Activated naive CD8-positive, alpha-beta T cell treated with anti-CD3 and anti-CD28 coated beads, Interleukin-2, amount 10 ng/mL, durations not matched to agents 7 days and 5 days (primary cell): Measurements from ENCODE around the gene PPP6R2. TPM values are rescaled to one million over a fixed set of nuclear protein-coding genes. Genes with fewer than 3 reads are reported as not detected.

Source experiments
- ATAC-seq: fragments of 150-1000 bp; cut with Tn5 transposase; one replicate; pipeline ENCODE4 v1.10.0; 2021; ENCODE audit warnings: low read depth, moderate library complexity
- POLR2A ChIA-PET: fragments of 350-600 bp; sonication (Branson Sonifier 250); formaldehyde crosslinking; loops from one replicate; lab custom pipeline; 2021; ENCODE audit warnings: antibody characterized with exemption; lab: Charles Lee
- DNase-seq: peaks from one replicate; pipeline ENCODE4 v3.0.0; 2021
- H3K27ac Mint-ChIP-seq: one replicate; pipeline ENCODE4 v1.8.0; 2022; ENCODE audit warnings: mild to moderate bottlenecking, mixed read lengths
- H3K27me3 Mint-ChIP-seq: one replicate; pipeline ENCODE4 v1.8.0; 2022; ENCODE audit warnings: mild to moderate bottlenecking, moderate library complexity, mixed read lengths
- H3K36me3 Mint-ChIP-seq: one replicate; pipeline ENCODE4 v1.8.0; 2021; ENCODE audit warnings: mild to moderate bottlenecking, mixed read lengths
- H3K4me1 Mint-ChIP-seq: one replicate; pipeline ENCODE4 v1.8.0; 2021; ENCODE audit warnings: mixed read lengths
- H3K4me3 Mint-ChIP-seq: one replicate; pipeline ENCODE4 v1.8.0; 2022; ENCODE audit warnings: mild to moderate bottlenecking, moderate library complexity, mixed read lengths
- H3K9me3 Mint-ChIP-seq: one replicate; pipeline ENCODE4 v1.8.0; 2021; ENCODE audit warnings: mixed read lengths
- total RNA-seq, 2 experiments: library from RNA; stranded (reverse); gene quantifications; one replicate each; pipeline ENCODE4 v1.2.3, GENCODE V29; 2021

The PPP6R2 gene
- total RNA-seq, 2 experiments from 2014 or later: 81.6 to 86.8 TPM

- DNase-seq (no peak), ATAC-seq (no peak)
- peaks cover 11% of the 10 kb centered on the region for H3K4me1 Mint-ChIP-seq
- POLR2A ChIA-PET: interaction anchor here (0.9 kb wide), 1 partner anchor 17 kb away, joined by 3 read pairs; no protein-coding TSS in a partner anchor
- H3K36me3 Mint-ChIP-seq: no peaks in the 10 kb centered on the region
- no peaks in the 10 kb centered on the region for H3K9me3 Mint-ChIP-seq
- no peaks in the 10 kb centered on the region for H3K27me3 Mint-ChIP-seq
- no peak within 1 kb of the TSS for H3K4me3 Mint-ChIP-seq
- H3K27ac Mint-ChIP-seq: no peak within 1 kb of the TSS
These were observed 143.6 kb downstream of the PPP6R2 start, which contains the start of gene MIOX for GRCh38 chr22:50486561-50487289. TSS of gene MIOX (plus strand) at chr22:50486859. CDS start at chr22:50486898, 39 bp downstream.

- POLR2A ChIA-PET: no interaction called here
- H3K27me3 Mint-ChIP-seq: no peaks in the 10 kb centered on the region
- H3K9me3 Mint-ChIP-seq: no peaks in the 10 kb centered on the region
- peaks cover 10% of the 10 kb centered on the region for H3K4me1 Mint-ChIP-seq
- DNase-seq: no peak
- H3K4me3 Mint-ChIP-seq: no peak overlapping the region
- no peak overlapping the region for H3K27ac Mint-ChIP-seq
- ATAC-seq: no peak
- H3K36me3 Mint-ChIP-seq: no peaks in the 10 kb centered on the region
These were observed 144.3 kb downstream of the PPP6R2 start for GRCh38 chr22:50487290-50488005.

- no peak overlapping the region for H3K27ac Mint-ChIP-seq
- no peak for DNase-seq
- H3K27me3 Mint-ChIP-seq: no peaks in the 10 kb centered on the region
- H3K36me3 Mint-ChIP-seq: no peaks in the 10 kb centered on the region
- POLR2A ChIA-PET: no interaction called here
- ATAC-seq: no peak
- peaks cover 10% of the 10 kb centered on the region for H3K4me1 Mint-ChIP-seq
- no peaks in the 10 kb centered on the region for H3K9me3 Mint-ChIP-seq
- no peak overlapping the region for H3K4me3 Mint-ChIP-seq
These were observed 145.0 kb downstream of the PPP6R2 start for GRCh38 chr22:50488006-50488677.

GRCh38 chr22:50488886-50489285 lies 145.8 kb downstream of the PPP6R2 start:
- DNase-seq: no peak
- POLR2A ChIA-PET: no interaction called here
- Mint-ChIP-seq H3K36me3 (no peaks in the 10 kb centered on the region), H3K9me3 (no peaks in the 10 kb centered on the region), H3K4me1 (peaks cover 10% of the 10 kb centered on the region), H3K27ac (no peak overlapping the region), H3K27me3 (no peaks in the 10 kb centered on the region), H3K4me3 (no peak overlapping the region)
- ATAC-seq: no peak

- peaks cover 10% of the 10 kb centered on the region for H3K4me1 Mint-ChIP-seq
- no peaks in the 10 kb centered on the region for H3K36me3 Mint-ChIP-seq
- H3K27ac Mint-ChIP-seq: no peak overlapping the region
- DNase-seq (no peak), ATAC-seq (no peak)
- H3K9me3 Mint-ChIP-seq: no peaks in the 10 kb centered on the region
- H3K27me3 Mint-ChIP-seq: no peaks in the 10 kb centered on the region
- no peak overlapping the region for H3K4me3 Mint-ChIP-seq
- POLR2A ChIA-PET: interaction anchor here (1.0 kb wide), 1 partner anchor 19 kb away, joined by 3 read pairs; no protein-coding TSS in a partner anchor
These were observed 146.5 kb downstream of the PPP6R2 start for GRCh38 chr22:50489363-50490243.

GRCh38 chr22:50490531-50491308 lies 147.6 kb downstream of the PPP6R2 start:
- Mint-ChIP-seq H3K4me3 (peak overlapping the region; percentile 51), H3K36me3 (no peaks in the 10 kb centered on the region), H3K9me3 (no peaks in the 10 kb centered on the region), H3K4me1 (peaks cover 9% of the 10 kb centered on the region), H3K27me3 (no peaks in the 10 kb centered on the region), H3K27ac (no peak overlapping the region)
- DNase-seq (no peak), ATAC-seq (peak; percentile 51)
- POLR2A ChIA-PET: interaction anchor here (1.0 kb wide), 1 partner anchor 20 kb away, joined by 3 read pairs; no protein-coding TSS in a partner anchor

Other genes starting within 250 kb of the PPP6R2 start
- under 1 TPM; 0.11 TPM for gene PANX2, start 172.6 kb upstream of the PPP6R2 start, total RNA-seq
- gene TRABD, start 157.4 kb upstream of the PPP6R2 start, total RNA-seq: 100 to 1,000 TPM; 116 to 121 TPM
- gene SELENOO, start 142.3 kb upstream of the PPP6R2 start, total RNA-seq: 10 to 100 TPM; 27.9 to 33.3 TPM
- gene TUBGCP6, start 98.3 kb upstream of the PPP6R2 start, total RNA-seq: 10 to 100 TPM; 92.2 to 94.5 TPM
- 100 to 1,000 TPM in 1 of 2 experiments, 10 to 100 TPM in 1; 99.1 to 111 TPM for gene HDAC10, start 92.1 kb upstream of the PPP6R2 start, total RNA-seq
- 1 to 10 TPM; 3.1 to 3.6 TPM for gene MAPK12, start 81.6 kb upstream of the PPP6R2 start, total RNA-seq
- 1 to 10 TPM; 7.9 to 8.5 TPM for gene MAPK11, start 72.9 kb upstream of the PPP6R2 start, total RNA-seq
- gene PLXNB2, start 35.7 kb upstream of the PPP6R2 start, total RNA-seq: 10 to 100 TPM; 43.0 to 45.8 TPM
- gene DENND6B, start 16.3 kb upstream of the PPP6R2 start, total RNA-seq: 1 to 10 TPM; 8.8 to 9.5 TPM
- gene SBF1, start 131.7 kb downstream of the PPP6R2 start, total RNA-seq: 100 to 1,000 TPM; 211 to 221 TPM
- gene ADM2, start 138.2 kb downstream of the PPP6R2 start, total RNA-seq: 1 to 10 TPM; 6.5 to 6.7 TPM
- not detected for gene MIOX, start 143.5 kb downstream of the PPP6R2 start, total RNA-seq
- gene LMF2, start 164.4 kb downstream of the PPP6R2 start, total RNA-seq: 100 to 1,000 TPM; 128 to 141 TPM
- 100 to 1,000 TPM; 126 TPM for gene NCAPH2, start 164.9 kb downstream of the PPP6R2 start, total RNA-seq
- 10 to 100 TPM in 1 of 2 experiments, 1 to 10 TPM in 1; 8.1 to 12.8 TPM for gene SCO2, start 182.3 kb downstream of the PPP6R2 start, total RNA-seq
- gene TYMP, start 186.7 kb downstream of the PPP6R2 start, total RNA-seq: 10 to 100 TPM; 86.3 to 94.5 TPM
- 10 to 100 TPM; 18.8 to 21.9 TPM for gene KLHDC7B, start 202.6 kb downstream of the PPP6R2 start, total RNA-seq
- gene SYCE3, start 219.6 kb downstream of the PPP6R2 start, total RNA-seq: 1 to 10 TPM in 1 of 2 experiments, under 1 TPM in 1; 0.79 to 1.1 TPM
- 10 to 100 TPM; 85.2 to 95.4 TPM for gene CPT1B, start 235.1 kb downstream of the PPP6R2 start, total RNA-seq
- gene CHKB, start 239.5 kb downstream of the PPP6R2 start, total RNA-seq: 100 to 1,000 TPM; 132 to 137 TPM